GM21528 (cell line): Measurements from ENCODE around the gene PSMB9.
A peak's percentile ranks its signal among the peaks of the same experiment; 100 is the strongest.

Source experiments
- ATAC-seq: cut with Tn5 transposase; IDR thresholded peaks from one replicate; pipeline ENCODE4 v1.9.1; 2021; ENCODE audit warnings: mild to moderate bottlenecking, moderate library complexity; ENCODE audit not compliant: unreplicated experiment, low FRiP score

Gene PSMB9

GRCh38 chr6:32890831-32891230, 36.8 kb downstream of the PSMB9 start:
- ATAC-seq: no peak

GRCh38 chr6:32894085-32895005, 40.4 kb downstream of the PSMB9 start:
- ATAC-seq: peak; percentile 89

- ATAC-seq: peak; percentile 28
These were observed 41.0 kb downstream of the PSMB9 start for GRCh38 chr6:32895006-32895345.

GRCh38 chr6:32903952-32904351, 50.0 kb downstream of the PSMB9 start:
- no peak for ATAC-seq

- no peak for ATAC-seq
These were observed 51.1 kb downstream of the PSMB9 start for GRCh38 chr6:32905078-32905477.

GRCh38 chr6:32906539-32906938, 52.5 kb downstream of the PSMB9 start:
- no peak for ATAC-seq

GRCh38 chr6:32908897-32909296, 54.9 kb downstream of the PSMB9 start:
- ATAC-seq: no peak
